HepG2 (cell line): ENCODE data around the gene CTDP1. TPM values are rescaled to one million over a fixed set of nuclear protein-coding genes. Genes with fewer than 3 reads are reported as not detected.

Experiments
- ATAC-seq: fragments of 200-7000 bp; cut with Tn5 transposase; 3 replicates; pipeline ENCODE4 v1.9.1; 2020; ENCODE audit warnings: mild to moderate bottlenecking, moderate library complexity
- BruUV-seq: library from RNA; stranded (reverse); fragments of 400-500 nt; replicated peaks from 2 replicates; lab custom pipeline; 2021; lab: Mats Ljungman, UMichigan
- CTCF ChIA-PET: fragments of 300-600 bp; formaldehyde crosslinking; extraction: SDS; loops from one replicate; lab custom pipeline; 2021; ENCODE audit warnings: low total read pairs, inconsistent platforms, low intra/inter-chr PET ratio; lab: Yijun Ruan, JAX
- POLR2A ChIA-PET: fragments of 350-600 bp; sonication (Branson Sonifier 250); formaldehyde crosslinking; loops from one replicate; lab custom pipeline; 2020; ENCODE audit warnings: antibody characterized with exemption, inconsistent platforms; lab: Yijun Ruan, JAX
- DNase-seq: peaks from one replicate; pipeline ENCODE4 v3.0.0-alpha.2; 2015; ENCODE audit warnings: low spot score
- FAIRE-seq: peaks from 3 replicates; lab custom pipeline; 2011; peaks lifted over from hg19 to GRCh38; lab: Jason Lieb, UNC
- H2AFZ ChIP-seq: one replicate; pipeline ENCODE4 v1.6.1; 2011; ENCODE audit warnings: low read length, inconsistent platforms
- H3K27ac ChIP-seq: fragments of 300-600 bp; 3 replicates; pipeline ENCODE4 v1.8.0; 2011; ENCODE audit warnings: mixed run types, mild to moderate bottlenecking, mixed read lengths, low read length, inconsistent platforms; ENCODE audit not compliant: insufficient read depth; ENCODE audit errors: extremely low read length
- H3K27me3 ChIP-seq, 2 experiments: fragments of 200-600 bp in 1 of 2; 2 replicates in 1 of 2; 3 replicates in 1 of 2; pipeline versions ENCODE4 v1.6.0 to v1.8.0; 2011; ENCODE audit warnings: low read length in 2 of 2, mild to moderate bottlenecking in 2 of 2, moderate library complexity in 2 of 2, inconsistent platforms in 1 of 2; ENCODE audit not compliant: insufficient read depth in 2 of 2, control insufficient read depth in 1 of 2
- H3K36me3 ChIP-seq, 2 experiments: fragments of 200-600 bp in 1 of 2; replicated peaks in 1 of 2; 2 replicates in 1 of 2; 3 replicates in 1 of 2; pipeline versions ENCODE4 v1.5.1 to v1.8.0; 2011; ENCODE audit warnings: low read length in 2 of 2, inconsistent platforms in 1 of 2; ENCODE audit not compliant: insufficient read depth in 2 of 2, control insufficient read depth in 1 of 2
- H3K4me1 ChIP-seq: 2 replicates; pipeline ENCODE4 v1.5.1; 2012; ENCODE audit warnings: low read length, inconsistent platforms; ENCODE audit not compliant: insufficient read depth
- H3K4me2 ChIP-seq: 2 replicates; pipeline ENCODE4 v1.6.0; 2011; ENCODE audit warnings: low read depth, low read length, inconsistent platforms
- H3K4me3 ChIP-seq, 3 experiments: fragments of 200-600 bp in 1 of 3; sonication (generic), shearing (Covaris generic) in 1 of 3; replicated peaks in 1 of 3; 2 replicates each; pipeline ENCODE4 v1.5.1; 2011 to 2016; ENCODE audit warnings: low read length in 3 of 3, inconsistent platforms in 2 of 3, low read depth in 2 of 3, mild to moderate bottlenecking in 2 of 3, control low read depth in 1 of 3, mixed read lengths in 1 of 3; ENCODE audit not compliant: insufficient read depth in 1 of 3
- H3K79me2 ChIP-seq: one replicate; pipeline ENCODE4 v1.6.1; 2011; ENCODE audit warnings: low read length, inconsistent platforms; ENCODE audit not compliant: insufficient read depth
- H3K9ac ChIP-seq: 2 replicates; pipeline ENCODE4 v1.6.0; 2011; ENCODE audit warnings: mild to moderate bottlenecking, low read depth, low read length, inconsistent platforms; ENCODE audit not compliant: insufficient read depth
- H3K9me3 ChIP-seq: 2 replicates; pipeline ENCODE4 v1.5.1; 2012; ENCODE audit warnings: mild to moderate bottlenecking, low read length
- H4K20me1 ChIP-seq: 2 replicates; pipeline ENCODE4 v1.6.0; 2011; ENCODE audit warnings: inconsistent platforms, mild to moderate bottlenecking, low read length, moderate library complexity; ENCODE audit not compliant: insufficient read depth
- ETV6 ChIP-seq: sonication (generic); formaldehyde crosslinking; conservative IDR thresholded peaks from 2 replicates; pipeline ENCODE4 v1.4.0; 2020; ENCODE audit warnings: missing genetic modification reagents
- FOSL1 ChIP-seq: sonication (generic); formaldehyde crosslinking; IDR thresholded peaks from 2 replicates; pipeline ENCODE4 v1.9.0; 2021; ENCODE audit warnings: missing genetic modification reagents, borderline replicate concordance
- KDM5B ChIP-seq: sonication (generic); formaldehyde crosslinking; IDR thresholded peaks from 2 replicates; pipeline ENCODE4 v1.4.0; 2020; ENCODE audit warnings: missing genetic modification reagents, mild to moderate bottlenecking, borderline replicate concordance
- MIER2 ChIP-seq: IDR thresholded peaks from 2 replicates; pipeline ENCODE4 v1.6.1; 2016; ENCODE audit warnings: missing biosample characterization, missing genetic modification reagents
- NAIF1 ChIP-seq: sonication (generic); formaldehyde crosslinking; IDR thresholded peaks from 2 replicates; pipeline ENCODE4 v1.5.0; 2020; ENCODE audit warnings: mild to moderate bottlenecking, missing genetic modification reagents, borderline replicate concordance
- REL ChIP-seq: sonication (generic); formaldehyde crosslinking; conservative IDR thresholded peaks from 2 replicates; pipeline ENCODE4 v1.8.0; 2022; ENCODE audit warnings: mild to moderate bottlenecking, missing genetic modification reagents, moderate library complexity
- RERE ChIP-seq: IDR thresholded peaks from 2 replicates; pipeline ENCODE4 v1.6.1; 2016; ENCODE audit warnings: low read depth, missing genetic modification reagents, missing compliant biosample characterization
- RFX3 ChIP-seq: IDR thresholded peaks from 2 replicates; pipeline ENCODE4 v1.6.1; 2016; ENCODE audit warnings: missing biosample characterization, missing genetic modification reagents
- U2AF1 ChIP-seq: fragments of 200-400 bp; formaldehyde crosslinking; optimal IDR thresholded peaks from 2 replicates; pipeline ENCODE3; 2017; ENCODE audit warnings: mild to moderate bottlenecking, low read depth, low read length
- ZNF446 ChIP-seq: sonication (generic); formaldehyde crosslinking; IDR thresholded peaks from 2 replicates; pipeline ENCODE4 v1.5.0; 2020; ENCODE audit warnings: mild to moderate bottlenecking, missing genetic modification reagents
- WGBS: methylation state at CpG from one replicate; pipeline ENCODE4 v1.1.6; 2017; ENCODE audit warnings: low lambda C conversion rate; 5-methylcytosine and 5-hydroxymethylcytosine counted together
- in situ Hi-C: cut with HindIII; loops from 2 replicates; pipeline ENCODE4 v1.10.0; 2017; ENCODE audit warnings: low pct_unique_long_range_greater_than_20kb; ENCODE audit not compliant: extremely low pct_ligation_motif_present
- intact Hi-C: fragments of 100-400 bp; cut with micrococcal nuclease; formaldehyde crosslinking; loops from one replicate; pipeline ENCODE4 v1.10.0; 2022; ENCODE audit not compliant: unreplicated experiment
- polyA plus RNA-seq, 8 experiments: library from polyadenylated mRNA; depleted of rRNA in 3 of 8; stranded (reverse) in 7 of 8; unstranded in 1 of 8; fragments of >200 nt; fragmentation: Illumina TruSeq in 4 of 8; extraction: Trizol in 4 of 8; gene quantifications; 2 replicates each; pipeline versions ENCODE4 v1.2.1 to v1.2.3, GENCODE V29; 2011 to 2016; ENCODE audit warnings: low read depth in 4 of 8, missing spikeins in 1 of 8, mixed read lengths in 1 of 8; ENCODE audit not compliant: insufficient read depth in 1 of 8
- total RNA-seq, 5 experiments: library from RNA; depleted of rRNA; stranded (reverse); fragments of >200 nt; fragmentation: Illumina TruSeq; extraction: Trizol; gene quantifications; 2 replicates each; pipeline ENCODE4 v1.2.3, GENCODE V29; 2016; ENCODE audit warnings: low read depth in 1 of 5
- TF ChIP-seq, protein P1 (sequence below): sonication (generic); formaldehyde crosslinking; IDR thresholded peaks from 2 replicates; pipeline ENCODE4 v1.4.0; 2020; ENCODE audit warnings: low read depth, mild to moderate bottlenecking, missing genetic modification reagents
- TF ChIP-seq, protein P2 (sequence below): sonication (generic); formaldehyde crosslinking; IDR thresholded peaks from 2 replicates; pipeline ENCODE4 v1.5.0; 2020; ENCODE audit warnings: missing genetic modification reagents, mild to moderate bottlenecking, borderline replicate concordance

The CTDP1 gene
- total and polyA plus RNA-seq, 2 of the 13 experiments (the other 11 are each of a cell fraction or from before 2014, with no cell fraction given), result 6.9 to 11.0 TPM

- intact Hi-C loops, result no loop called here
- H4K20me1 ChIP-seq, result no peaks in the 10 kb centered on the region; the same call in 1 of the 2 replicates
- no peak overlapping the region for H3K4me3 ChIP-seq
- in situ Hi-C loops, result no loop called here
- H3K27me3 ChIP-seq, result no peaks in the 10 kb centered on the region
- H2AFZ ChIP-seq, result no peak overlapping the region
- no TSS peak for BruUV-seq
- H3K4me1 ChIP-seq, result no peaks in the 10 kb centered on the region
- H3K27ac ChIP-seq, result no peak overlapping the region
- H3K4me2 ChIP-seq, result no peak overlapping the region
- POLR2A ChIA-PET, result no interaction called here
- no peak overlapping the region for H3K9ac ChIP-seq
- H3K9me3 ChIP-seq, result no peaks in the 10 kb centered on the region
- peaks cover 3% of the 10 kb centered on the region for H3K79me2 ChIP-seq
- CTCF ChIA-PET, result no interaction called here
- ATAC-seq, result no peak
- peaks cover 23 to 71% of the 10 kb centered on the region in 2 experiments; a peak in 4 of 5 replicates for H3K36me3 ChIP-seq
- no peak for FAIRE-seq
- no peak for DNase-seq
- TF ChIP-seq ZNF446 (CRISPR knock-in tag), result no peak
- WGBS, result 95% methylated on average over 5 of the region's 5 CpGs
Observed at GRCh38 chr18:79702906-79703305, 23.3 kb downstream of the CTDP1 start.

DNA sequence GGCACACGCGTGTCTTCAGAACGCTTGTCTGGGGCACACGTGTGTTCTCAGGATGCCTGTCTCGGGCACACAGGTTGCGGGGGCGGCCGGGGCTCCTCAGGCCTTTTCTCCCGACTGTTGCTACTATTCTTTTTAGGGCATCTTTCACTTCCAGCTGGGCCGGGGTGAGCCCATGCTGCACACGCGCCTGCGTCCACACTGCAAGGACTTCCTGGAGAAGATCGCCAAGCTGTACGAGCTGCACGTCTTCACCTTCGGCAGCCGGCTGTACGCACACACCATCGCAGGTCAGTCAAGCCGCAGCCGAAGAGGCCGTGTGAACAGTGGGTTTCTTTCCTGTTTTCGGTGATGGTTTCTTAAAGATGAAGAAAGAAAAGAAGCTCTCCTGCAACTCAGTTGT, 25.0 kb downstream of the CTDP1 start:
- H3K79me2 ChIP-seq, result peaks cover 3% of the 10 kb centered on the region
- in situ Hi-C loops (no loop called here), intact Hi-C loops (no loop called here)
- no peak overlapping the region for H3K9ac ChIP-seq
- POLR2A ChIA-PET, result no interaction called here
- no peak overlapping the region for H3K4me3 ChIP-seq
- H3K4me1 ChIP-seq, result no peaks in the 10 kb centered on the region
- DNase-seq (no peak), FAIRE-seq (no peak), ATAC-seq (no peak)
- WGBS, result 96% methylated on average over 22 of the region's 24 CpGs
- H3K9me3 ChIP-seq, result no peaks in the 10 kb centered on the region
- CTCF ChIA-PET, result no interaction called here
- H3K27ac ChIP-seq, result no peak overlapping the region
- H3K4me2 ChIP-seq, result no peak overlapping the region
- H3K27me3 ChIP-seq, result no peaks in the 10 kb centered on the region
- H2AFZ ChIP-seq, result no peak overlapping the region
- BruUV-seq, result no TSS peak
- no peaks in the 10 kb centered on the region; the same call in 1 of the 2 replicates for H4K20me1 ChIP-seq
- H3K36me3 ChIP-seq, result peaks cover 23 to 71% of the 10 kb centered on the region in 2 experiments; a peak in 4 of 5 replicates
- no peak for TF ChIP-seq U2AF1
- TF ChIP-seq MIER2 (CRISPR knock-in tag), result no peak
- TF ChIP-seq NAIF1 (CRISPR knock-in tag), result no peak
- TF ChIP-seq REL (CRISPR knock-in tag), result no peak
- TF ChIP-seq, protein P1, sequence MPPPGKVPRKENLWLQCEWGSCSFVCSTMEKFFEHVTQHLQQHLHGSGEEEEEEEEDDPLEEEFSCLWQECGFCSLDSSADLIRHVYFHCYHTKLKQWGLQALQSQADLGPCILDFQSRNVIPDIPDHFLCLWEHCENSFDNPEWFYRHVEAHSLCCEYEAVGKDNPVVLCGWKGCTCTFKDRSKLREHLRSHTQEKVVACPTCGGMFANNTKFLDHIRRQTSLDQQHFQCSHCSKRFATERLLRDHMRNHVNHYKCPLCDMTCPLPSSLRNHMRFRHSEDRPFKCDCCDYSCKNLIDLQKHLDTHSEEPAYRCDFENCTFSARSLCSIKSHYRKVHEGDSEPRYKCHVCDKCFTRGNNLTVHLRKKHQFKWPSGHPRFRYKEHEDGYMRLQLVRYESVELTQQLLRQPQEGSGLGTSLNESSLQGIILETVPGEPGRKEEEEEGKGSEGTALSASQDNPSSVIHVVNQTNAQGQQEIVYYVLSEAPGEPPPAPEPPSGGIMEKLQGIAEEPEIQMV (CRISPR knock-in tag), result no peak
- no peak for TF ChIP-seq FOSL1 (CRISPR knock-in tag)
- TF ChIP-seq ETV6, result no peak
- TF ChIP-seq RFX3 (CRISPR knock-in tag), result no peak
- no peak for TF ChIP-seq KDM5B (CRISPR knock-in tag)
- TF ChIP-seq, protein P2, sequence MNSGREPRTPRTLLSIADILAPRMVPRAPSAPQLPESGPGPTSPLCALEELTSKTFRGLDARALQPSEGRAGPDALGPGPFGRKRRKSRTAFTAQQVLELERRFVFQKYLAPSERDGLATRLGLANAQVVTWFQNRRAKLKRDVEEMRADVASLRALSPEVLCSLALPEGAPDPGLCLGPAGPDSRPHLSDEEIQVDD (CRISPR knock-in tag), result no peak
- TF ChIP-seq RERE (CRISPR knock-in tag), result no peak
